ENCODE results near the gene ILF3.
A peak's percentile ranks its signal among the peaks of the same experiment; 100 is the strongest.

Gene ILF3

GRCh38 chr19:10651851-10652250 lies 2.3 kb upstream of the ILF3 start:
- Histone ChIP-seq H3K27ac (no peak overlapping the region), H3K4me3 (no peak overlapping the region)
- TF ChIP-seq CTCF (IDR thresholded peaks at IDR 0.05): no peak
- no peak for DNase-seq (ENCODE audit: low spot score)

- TF ChIP-seq CTCF (IDR thresholded peaks at IDR 0.05): no peak
- Histone ChIP-seq H3K4me3 (peak overlapping the region; percentile 100), H3K27ac (peak overlapping the region; percentile 94 to 96)
- DNase-seq (ENCODE audit: low spot score): no peak
Measured at GRCh38 chr19:10653482-10653731, 739 bp upstream of the ILF3 start.

GRCh38 chr19:10654610-10655456 lies 687 bp downstream of the ILF3 start:
- TF ChIP-seq CTCF (IDR thresholded peaks at IDR 0.05): no peak
- peak; percentile 83 for DNase-seq (ENCODE audit: low spot score)
- H3K4me3 ChIP-seq: peak overlapping the region; percentile 100

GRCh38 chr19:10655457-10656312 lies 1.5 kb downstream of the ILF3 start:
- no peak for DNase-seq (ENCODE audit: low spot score)
- no peak for TF ChIP-seq CTCF (IDR thresholded peaks at IDR 0.05)
- Histone ChIP-seq H3K4me3 (peak overlapping the region; percentile 100), H3K27ac (peak overlapping the region; percentile 94 to 96)

More at GRCh38 chr19:10654610-10655456, 687 bp downstream of the ILF3 start:
- peak overlapping the region; percentile 94 to 96 for H3K27ac ChIP-seq

GRCh38 chr19:10660346-10660745 lies 6.2 kb downstream of the ILF3 start:
- Histone ChIP-seq H3K27ac (no peak overlapping the region), H3K4me3 (no peak overlapping the region)
- no peak for DNase-seq (ENCODE audit: low spot score)
- no peak for TF ChIP-seq CTCF (IDR thresholded peaks at IDR 0.05)

GRCh38 chr19:10661946-10662345 lies 7.8 kb downstream of the ILF3 start:
- no peak overlapping the region for H3K27ac ChIP-seq
- DNase-seq (ENCODE audit: low spot score): no peak

More at GRCh38 chr19:10661946-10662345, 7.8 kb downstream of the ILF3 start:
- TF ChIP-seq CTCF (IDR thresholded peaks at IDR 0.05): no peak
- H3K4me3 ChIP-seq: no peak overlapping the region
